NB4 (cell line): ENCODE data around the gene AXIN1.

Experiments
- CTCF ChIP-seq: IDR thresholded peaks from one replicate; pipeline ENCODE4 v1.5.1; 2012; ENCODE audit warnings: low read depth, low read length
- POLR2A ChIP-seq: IDR thresholded peaks from 2 replicates; pipeline ENCODE4 v1.6.1; 2011; ENCODE audit warnings: mild to moderate bottlenecking; ENCODE audit not compliant: insufficient read length; ENCODE audit errors: extremely low read depth

GRCh38 chr16:279531-279930 is 73.0 kb downstream of the AXIN1 start:
- TF ChIP-seq CTCF (no peak), POLR2A (no peak)
